NCI-H1417 (cell line): ENCODE results near the gene CPEB2.

Source experiments
- DNase-seq, 3 experiments: peaks; one replicate each; lab custom pipeline; 2025; lab: John Stamatoyannopoulos, UW

Gene CPEB2

DNA sequence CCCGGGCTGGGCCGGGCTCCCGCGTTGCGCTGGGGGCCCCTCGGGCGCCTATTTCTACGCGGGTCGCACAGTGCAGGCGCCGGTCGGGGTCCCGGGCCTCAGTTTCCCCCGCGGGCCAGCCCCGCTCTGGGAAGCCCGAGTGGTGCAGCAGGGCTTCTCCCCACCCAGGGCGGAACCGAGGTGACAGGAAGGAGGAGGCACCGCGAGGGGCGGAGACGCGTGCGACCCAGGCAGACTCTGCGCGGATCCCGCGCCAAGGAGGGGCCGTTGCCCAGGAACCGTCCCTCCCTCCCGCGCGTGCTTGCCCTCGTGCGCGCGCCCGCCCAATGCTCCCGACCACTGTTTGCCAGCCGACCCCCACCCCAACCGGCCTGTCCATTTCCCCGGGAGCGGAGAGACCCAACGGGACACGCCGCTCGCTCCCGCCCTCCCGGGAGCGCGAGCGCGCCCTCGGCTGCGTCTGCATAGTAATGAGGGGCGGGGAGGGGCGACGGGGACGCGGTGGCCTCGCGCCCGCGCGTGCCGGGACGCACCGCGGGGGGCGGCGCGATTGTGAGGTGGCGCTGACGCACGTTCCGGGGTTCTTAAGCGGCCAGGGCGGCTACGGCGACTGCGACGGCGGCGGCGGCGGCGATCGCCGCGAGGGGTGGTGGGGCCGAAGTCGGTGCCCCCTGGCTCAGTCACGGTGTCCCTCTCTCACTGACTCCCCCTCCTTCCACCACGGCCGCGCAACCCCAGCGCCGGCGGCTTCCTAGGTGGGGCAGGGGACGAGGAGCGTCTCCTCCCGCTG lies at the start of gene CPEB2:
CPEB2 (plus strand) TSS at position 613 of the 790 bp plus-strand sequence. CDS start 193 bp downstream, outside the sequence.
- DNase-seq: peak; percentile 95 to 96 (median 96)

DNA sequence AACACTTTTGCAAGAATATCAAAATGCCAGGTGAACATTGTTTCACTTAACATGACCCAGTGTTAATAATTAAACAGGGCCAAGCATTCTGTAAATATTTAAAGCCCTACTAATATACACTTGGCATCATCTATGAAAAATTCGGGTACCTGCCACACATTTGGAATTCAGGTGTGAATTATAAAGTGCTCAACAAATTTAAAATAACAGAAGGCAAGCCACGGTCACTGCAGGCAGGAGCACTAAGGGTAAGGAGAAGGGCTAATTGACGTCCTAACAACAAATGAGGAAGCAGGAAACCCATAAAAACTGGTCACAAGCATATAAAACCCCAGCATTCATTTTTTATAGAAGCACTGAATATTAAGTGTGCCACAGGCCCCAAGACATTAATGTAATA lies 43.8 kb upstream of the CPEB2 start:
- no peak for DNase-seq

DNA sequence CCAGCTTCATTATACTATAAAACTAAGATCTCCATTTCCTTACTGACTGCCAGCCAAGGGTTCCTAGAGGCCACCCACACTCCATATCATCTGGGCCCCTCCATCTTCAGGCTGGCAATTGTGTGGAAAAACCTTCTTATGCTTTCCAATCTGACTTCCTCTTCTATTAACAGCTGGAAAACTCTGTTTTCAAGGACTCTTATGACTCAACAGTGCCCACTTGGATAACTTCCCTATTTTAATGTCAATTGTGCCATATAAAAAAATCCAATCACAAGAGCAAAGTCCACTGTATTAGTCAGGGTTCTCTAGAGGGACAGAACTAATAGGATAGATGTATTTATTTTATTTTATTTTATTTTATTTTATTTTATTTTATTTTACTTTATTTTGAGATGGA lies 41.0 kb upstream of the CPEB2 start:
- DNase-seq: no peak

GRCh38 chr4:14965071-14965470 lies 37.2 kb upstream of the CPEB2 start:
- DNase-seq: no peak

- no peak for DNase-seq
Measured at GRCh38 chr4:14967982-14968381, 34.3 kb upstream of the CPEB2 start.

DNA sequence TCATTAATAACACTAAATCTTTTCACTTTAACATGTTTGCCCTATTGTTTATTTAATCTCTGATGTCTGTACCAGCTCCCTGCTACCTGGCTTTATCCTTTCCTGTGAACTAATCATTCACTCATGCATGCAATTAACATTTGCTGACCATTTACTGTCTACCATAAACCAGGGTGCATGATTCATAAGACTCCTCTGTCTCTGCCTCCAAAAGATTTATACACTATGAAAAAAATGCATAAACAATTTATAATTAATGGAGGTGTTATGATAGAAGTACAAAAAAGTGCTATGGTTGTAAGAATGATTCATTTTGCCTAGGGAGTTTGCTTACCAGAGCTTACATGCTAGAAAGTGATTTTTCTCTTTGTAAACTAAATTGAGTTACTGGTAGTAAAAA lies 24.5 kb upstream of the CPEB2 start:
- peak in 1 of 3 experiments; percentile 8 for DNase-seq

DNA sequence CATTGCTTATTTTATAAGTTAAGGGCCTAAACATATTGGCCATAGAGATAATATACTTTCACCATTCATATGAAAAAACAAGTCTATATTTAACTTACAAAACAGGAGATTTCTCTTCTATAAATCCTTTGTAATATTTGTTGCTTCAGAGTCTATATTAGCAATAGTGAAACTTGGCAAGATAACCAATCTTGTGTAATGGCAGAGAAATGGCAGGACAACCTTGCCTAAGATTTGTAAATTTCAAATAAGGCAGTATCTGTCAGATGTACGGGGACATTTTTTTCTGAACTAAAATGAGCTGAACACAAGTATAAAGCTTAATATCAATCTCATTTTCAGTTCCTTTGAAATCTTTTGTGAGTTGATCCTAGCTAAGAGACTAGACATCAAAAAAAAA lies 17.8 kb upstream of the CPEB2 start:
- DNase-seq: no peak

DNA sequence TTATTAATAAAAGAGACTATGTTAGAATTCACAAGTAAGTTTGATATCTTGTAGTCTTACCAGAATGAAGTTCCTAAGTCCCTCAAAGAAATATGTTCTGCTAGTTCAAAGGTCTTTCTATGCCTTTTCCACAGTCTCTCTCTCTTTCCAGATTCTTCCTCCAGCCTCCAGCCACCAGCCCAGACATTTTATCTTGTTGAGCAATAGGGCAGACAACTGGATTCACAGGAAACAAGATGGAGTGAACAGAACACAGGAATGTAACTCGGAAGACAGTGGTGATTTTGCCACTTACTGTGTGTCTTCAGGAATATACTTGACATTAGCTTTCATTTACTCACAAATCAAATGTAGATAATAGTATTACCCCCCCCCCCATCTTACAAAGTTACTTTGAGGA lies 17.1 kb upstream of the CPEB2 start:
- DNase-seq: no peak

DNA sequence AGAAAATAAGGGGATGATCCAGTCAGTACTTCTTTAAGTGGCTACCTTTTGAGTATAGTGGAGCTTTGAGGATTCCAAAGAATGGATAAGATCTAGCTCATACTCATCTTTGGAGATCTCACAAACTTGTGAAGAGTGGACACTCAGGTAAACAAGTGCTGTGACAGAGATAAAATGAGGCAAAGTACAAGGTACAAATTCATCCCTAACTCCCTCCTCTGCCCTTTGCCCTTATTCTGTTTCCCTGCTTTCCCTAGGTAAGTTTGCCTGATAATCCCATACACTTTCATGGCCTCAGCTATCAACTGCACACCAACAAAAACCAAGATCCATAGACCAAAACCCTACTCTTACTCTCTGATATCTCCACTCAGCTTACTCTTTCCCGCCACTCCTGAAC lies 16.4 kb upstream of the CPEB2 start:
- no peak for DNase-seq

DNA sequence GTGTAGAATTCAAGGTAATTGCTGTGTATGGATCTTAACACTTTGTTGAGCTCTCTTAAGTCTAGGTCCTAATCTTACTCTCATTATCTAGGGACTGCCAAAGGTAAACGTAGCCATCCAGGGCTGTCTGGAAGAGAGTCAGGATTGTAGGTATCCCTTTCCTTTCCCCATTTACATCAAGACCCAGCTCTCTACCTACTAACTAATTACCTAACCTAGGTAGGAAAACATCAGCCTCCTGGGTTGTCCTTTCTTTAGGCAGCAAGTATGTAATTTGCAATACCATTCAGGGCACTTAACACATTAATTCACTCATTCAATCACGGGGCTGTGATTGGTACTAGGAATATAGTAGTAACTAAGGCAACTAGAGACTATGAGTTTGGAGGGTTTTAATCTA lies 15.2 kb upstream of the CPEB2 start:
- DNase-seq: no peak

DNA sequence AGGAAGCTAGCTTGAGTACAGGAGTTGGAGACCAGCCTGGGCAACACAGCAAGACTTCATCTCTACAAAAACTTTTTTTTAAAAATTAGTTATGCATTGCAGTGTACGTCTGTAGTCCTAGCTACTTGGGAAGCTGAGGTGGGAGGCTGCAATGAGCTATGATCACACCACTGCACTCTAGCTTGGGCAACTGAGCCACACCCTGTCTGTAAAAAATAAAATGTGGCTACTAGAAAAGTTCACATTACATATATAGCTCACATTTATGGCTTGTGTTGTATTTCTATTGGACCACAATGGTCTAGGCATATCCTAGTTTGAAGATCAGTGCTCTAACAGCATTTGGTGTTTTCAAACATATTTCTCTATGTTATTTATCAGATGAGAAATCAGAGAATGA lies 11.8 kb upstream of the CPEB2 start:
- DNase-seq: no peak

- no peak for DNase-seq
Measured at GRCh38 chr4:14994242-14994641, 8.0 kb upstream of the CPEB2 start.

DNA sequence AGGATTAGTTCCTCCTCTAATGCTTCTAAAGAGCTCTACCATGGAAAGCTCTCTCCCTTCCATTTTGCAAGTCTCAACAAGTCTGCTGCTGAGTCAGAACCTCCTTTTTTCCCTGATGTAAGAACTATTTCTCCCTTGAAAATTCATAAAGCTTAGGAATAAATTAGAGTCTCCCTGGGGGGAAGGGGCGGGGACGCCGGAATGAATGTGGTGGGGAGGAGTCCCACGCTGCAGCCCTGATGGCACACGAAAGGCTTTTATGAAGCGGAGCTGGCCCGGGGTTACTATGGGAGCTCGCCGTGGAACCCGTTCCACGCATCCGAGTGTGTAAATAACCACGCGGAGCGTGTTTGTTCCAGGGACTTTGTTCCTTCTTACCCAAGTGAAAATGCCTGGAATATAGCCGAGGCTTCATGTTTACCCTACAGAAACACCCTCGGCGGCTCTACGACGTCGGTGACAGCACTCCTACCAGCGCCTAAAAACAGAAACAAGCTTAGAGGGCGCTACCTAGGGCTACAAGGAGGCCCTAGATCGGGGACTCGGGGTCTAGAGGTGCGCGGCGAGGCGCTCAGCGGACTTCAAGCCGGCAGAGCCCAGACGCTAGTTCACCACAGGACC lies 923 bp upstream of the CPEB2 start:
- DNase-seq: peak; percentile 85 to 87 (median 87)

- peak; percentile 76 to 89 (median 86) for DNase-seq
Measured at GRCh38 chr4:15002659-15003400, 549 bp downstream of the CPEB2 start.

GRCh38 chr4:15003401-15003890 lies 1.2 kb downstream of the CPEB2 start:
- peak; percentile 62 to 84 (median 81) for DNase-seq

DNA sequence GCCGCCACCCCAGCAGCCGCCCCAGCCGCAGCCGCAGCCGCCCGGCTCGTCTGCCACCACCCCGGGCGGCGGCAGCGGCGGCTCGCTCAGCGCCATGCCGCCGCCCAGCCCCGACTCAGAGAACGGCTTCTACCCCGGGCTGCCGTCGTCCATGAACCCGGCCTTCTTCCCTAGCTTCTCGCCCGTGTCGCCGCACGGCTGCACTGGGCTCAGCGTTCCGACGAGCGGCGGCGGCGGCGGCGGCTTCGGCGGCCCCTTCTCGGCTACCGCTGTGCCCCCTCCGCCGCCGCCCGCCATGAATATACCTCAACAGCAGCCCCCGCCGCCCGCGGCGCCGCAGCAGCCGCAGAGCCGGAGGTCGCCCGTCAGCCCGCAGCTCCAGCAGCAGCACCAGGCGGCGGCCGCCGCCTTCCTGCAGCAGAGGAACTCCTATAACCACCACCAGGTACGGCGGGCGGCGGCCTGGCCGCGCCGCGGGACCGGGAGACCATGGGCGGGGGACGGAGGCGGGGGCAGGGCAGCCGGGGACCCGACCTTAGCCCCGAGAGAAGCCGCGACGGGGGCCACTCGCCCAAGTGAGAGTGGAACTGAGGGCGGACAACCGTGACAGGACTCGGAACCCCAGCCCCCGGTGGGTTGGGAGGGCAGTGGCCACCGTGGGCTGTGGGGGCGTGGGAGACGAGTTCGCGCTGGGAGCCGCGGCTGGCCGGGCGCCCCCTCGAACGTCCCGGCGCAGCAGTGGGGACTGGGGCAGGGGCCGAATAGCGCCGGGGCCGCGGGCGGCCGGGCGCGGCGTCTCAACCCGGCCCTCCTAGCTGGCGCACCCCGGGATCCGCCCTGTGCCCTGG lies 1.8 kb downstream of the CPEB2 start:
- DNase-seq: peak; percentile 56 to 76 (median 71)

- peak; percentile 51 to 70 (median 66) for DNase-seq
Measured at GRCh38 chr4:15004739-15005301, 2.5 kb downstream of the CPEB2 start.

DNA sequence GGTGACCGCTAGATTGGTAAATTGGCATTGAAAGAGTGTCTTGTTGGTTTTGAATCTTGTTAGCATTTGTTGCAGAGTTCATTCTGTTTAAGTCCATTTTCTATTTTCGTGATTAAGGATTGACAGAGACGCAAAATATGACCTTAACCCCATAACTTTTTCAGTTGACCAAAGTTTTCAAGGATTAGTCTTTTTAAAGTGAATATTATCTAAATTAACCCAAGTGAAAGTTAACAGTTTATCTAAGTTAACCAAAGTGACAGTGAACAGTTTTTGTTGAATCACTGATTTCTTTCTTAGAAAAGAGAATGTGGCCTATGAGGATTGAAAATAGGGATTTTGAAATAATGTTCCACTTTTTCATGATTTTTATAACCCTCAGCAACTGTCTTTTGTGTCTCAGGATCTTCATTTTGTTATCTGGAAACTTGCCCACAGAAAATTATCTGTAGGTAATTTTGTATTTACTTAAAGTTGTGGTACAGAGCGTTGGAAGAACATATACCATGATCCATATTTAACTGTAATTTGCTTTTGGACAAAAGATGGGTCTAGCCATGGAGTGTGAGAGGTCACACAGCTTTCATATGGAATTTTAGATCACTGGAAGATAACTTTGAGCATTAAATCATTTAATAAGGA lies 3.3 kb downstream of the CPEB2 start:
- peak in 1 of 3 experiments; percentile 54 for DNase-seq

GRCh38 chr4:15006416-15007024 lies 4.2 kb downstream of the CPEB2 start:
- peak in 1 of 3 experiments; percentile 48 for DNase-seq

DNA sequence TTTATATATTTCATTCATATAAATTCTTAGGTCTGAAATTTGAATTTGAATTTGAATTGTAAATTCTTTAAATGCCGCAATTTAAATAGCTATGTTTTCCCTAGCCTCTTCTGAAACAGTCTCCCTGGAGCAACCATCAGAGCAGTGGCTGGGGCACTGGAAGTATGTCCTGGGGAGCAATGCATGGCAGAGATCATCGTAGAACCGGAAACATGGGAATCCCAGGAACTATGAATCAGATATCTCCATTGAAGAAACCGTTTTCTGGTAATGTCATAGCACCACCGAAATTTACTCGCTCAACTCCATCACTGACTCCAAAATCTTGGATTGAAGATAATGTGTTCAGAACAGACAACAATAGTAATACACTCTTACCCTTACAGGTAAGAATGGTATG lies 4.9 kb downstream of the CPEB2 start:
- peak in 1 of 3 experiments; percentile 4 for DNase-seq
